T-helper 2 cell treated with Interferon-gamma antibody and Interleukin-4, amounts not matched to agents 5 μg/mL and 100 μg/mL, for 36 hours (primary cell): ENCODE measurements around the gene RNU1-1.
"Not testable (repeated sequence)": the region's sequence is repeated elsewhere in the genome, so short reads cannot be mapped to it uniquely, and the experiment has no call there.

Source experiments
- DNase-seq: peaks from one replicate; pipeline ENCODE4 v3.0.0; 2021; ENCODE audit warnings: low spot score
- H3K27ac Mint-ChIP-seq: one replicate; pipeline ENCODE4 v1.8.0; 2021; ENCODE audit warnings: mild to moderate bottlenecking, mixed read lengths
- H3K27me3 Mint-ChIP-seq: one replicate; pipeline ENCODE4 v1.8.0; 2021; ENCODE audit warnings: low read depth, mixed read lengths
- H3K36me3 Mint-ChIP-seq: one replicate; pipeline ENCODE4 v1.8.0; 2021; ENCODE audit warnings: low read depth, mixed read lengths
- H3K4me1 Mint-ChIP-seq: one replicate; pipeline ENCODE4 v1.8.0; 2021; ENCODE audit warnings: low read depth, mixed read lengths
- H3K4me3 Mint-ChIP-seq: one replicate; pipeline ENCODE4 v1.8.0; 2022; ENCODE audit warnings: mild to moderate bottlenecking, moderate library complexity, mixed read lengths
- H3K9me3 Mint-ChIP-seq: one replicate; pipeline ENCODE4 v1.8.0; 2021; ENCODE audit warnings: mixed read lengths

The RNU1-1 gene

GRCh38 chr1:16491056-16491675, 22.9 kb downstream of the RNU1-1 start:
- no peak for DNase-seq
- Mint-ChIP-seq H3K27ac (no peak overlapping the region), H3K36me3 (no peaks in the 10 kb centered on the region), H3K27me3 (no peaks in the 10 kb centered on the region), H3K4me3 (no peak overlapping the region), H3K9me3 (no peaks in the 10 kb centered on the region), H3K4me1 (peaks cover 5% of the 10 kb centered on the region)

DNA sequence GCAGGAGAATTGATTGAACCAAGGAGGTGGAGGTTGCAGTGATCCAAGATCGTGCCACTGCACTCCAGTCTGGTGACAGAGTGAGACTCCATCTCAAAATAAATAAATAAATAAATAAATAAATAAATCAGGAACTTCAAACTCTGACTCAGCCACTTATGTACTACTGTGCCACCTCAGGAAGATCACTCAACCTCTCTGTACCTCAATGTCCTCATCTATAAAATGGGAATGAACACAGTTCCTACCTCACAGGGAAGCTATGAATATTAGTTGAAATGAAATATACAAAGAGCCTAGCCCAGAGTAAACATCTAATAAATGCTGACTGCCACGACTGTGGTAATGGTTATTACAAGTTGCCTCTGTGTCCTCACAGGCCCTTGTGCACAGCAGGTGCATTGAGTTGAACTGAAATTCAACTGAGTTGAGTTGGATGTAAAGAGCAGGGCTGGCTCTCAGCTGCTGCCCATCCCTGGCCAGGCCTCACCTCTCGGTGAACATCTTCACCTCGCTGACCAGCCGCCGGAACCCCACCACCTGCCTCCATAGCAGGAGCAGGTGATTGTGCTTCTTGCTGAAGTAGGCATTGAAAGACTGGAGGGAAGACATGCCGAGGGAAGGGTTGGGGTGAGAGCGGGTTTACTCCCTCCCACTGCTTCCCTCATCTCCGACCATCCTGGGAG, 24.7 kb downstream of the RNU1-1 start:
- H3K27ac Mint-ChIP-seq, H3K4me1 Mint-ChIP-seq, H3K27me3 Mint-ChIP-seq, H3K4me3 Mint-ChIP-seq, H3K36me3 Mint-ChIP-seq, DNase-seq, H3K9me3 Mint-ChIP-seq: not testable (repeated sequence)

GRCh38 chr1:16487011-16487410, 27.1 kb downstream of the RNU1-1 start:
- H3K4me1 Mint-ChIP-seq, H3K27ac Mint-ChIP-seq, H3K36me3 Mint-ChIP-seq, H3K27me3 Mint-ChIP-seq, H3K9me3 Mint-ChIP-seq, H3K4me3 Mint-ChIP-seq, DNase-seq: not testable (repeated sequence)

DNA sequence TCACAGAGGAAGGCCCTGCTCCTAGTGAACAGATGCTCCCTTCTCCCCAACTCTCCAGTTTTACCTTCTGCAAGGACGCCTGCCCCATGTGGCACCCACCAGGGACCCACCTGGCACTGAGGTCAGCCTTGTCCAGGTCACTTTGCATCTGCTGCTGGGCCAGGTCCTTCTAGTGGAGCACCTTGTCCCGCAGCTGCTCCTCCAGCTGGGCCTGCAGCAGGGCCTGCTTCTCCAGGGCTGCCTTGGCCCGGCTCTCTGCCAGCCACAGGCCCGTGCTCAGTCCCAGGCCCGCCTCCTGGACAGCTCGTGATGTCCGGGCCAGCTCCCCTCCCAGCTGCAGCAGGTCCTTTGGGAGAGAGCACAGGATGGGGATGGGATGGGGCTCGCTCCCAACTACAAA, 27.8 kb downstream of the RNU1-1 start:
- H3K27ac Mint-ChIP-seq, H3K4me1 Mint-ChIP-seq, H3K4me3 Mint-ChIP-seq, DNase-seq, H3K9me3 Mint-ChIP-seq, H3K36me3 Mint-ChIP-seq, H3K27me3 Mint-ChIP-seq: not testable (repeated sequence)

- Mint-ChIP-seq H3K4me3 (no peak overlapping the region), H3K36me3 (peaks cover 13% of the 10 kb centered on the region), H3K27me3 (no peaks in the 10 kb centered on the region), H3K4me1 (no peaks in the 10 kb centered on the region), H3K9me3 (no peaks in the 10 kb centered on the region), H3K27ac (no peak overlapping the region)
- DNase-seq: no peak
These were observed 29.2 kb downstream of the RNU1-1 start for GRCh38 chr1:16484931-16485330.

GRCh38 chr1:16484501-16484835, 29.6 kb downstream of the RNU1-1 start:
- no peaks in the 10 kb centered on the region for H3K27me3 Mint-ChIP-seq
- H3K4me3 Mint-ChIP-seq: no peak overlapping the region
- H3K27ac Mint-ChIP-seq: no peak overlapping the region
- peaks cover 13% of the 10 kb centered on the region for H3K36me3 Mint-ChIP-seq
- no peaks in the 10 kb centered on the region for H3K4me1 Mint-ChIP-seq
- DNase-seq: no peak
- H3K9me3 Mint-ChIP-seq: no peaks in the 10 kb centered on the region

GRCh38 chr1:16483639-16484500, 30.2 kb downstream of the RNU1-1 start:
- not testable (repeated sequence) for H3K27me3 Mint-ChIP-seq, H3K4me3 Mint-ChIP-seq, H3K4me1 Mint-ChIP-seq, DNase-seq, H3K27ac Mint-ChIP-seq, H3K9me3 Mint-ChIP-seq
- H3K36me3 Mint-ChIP-seq: peaks cover 13% of the 10 kb centered on the region

DNA sequence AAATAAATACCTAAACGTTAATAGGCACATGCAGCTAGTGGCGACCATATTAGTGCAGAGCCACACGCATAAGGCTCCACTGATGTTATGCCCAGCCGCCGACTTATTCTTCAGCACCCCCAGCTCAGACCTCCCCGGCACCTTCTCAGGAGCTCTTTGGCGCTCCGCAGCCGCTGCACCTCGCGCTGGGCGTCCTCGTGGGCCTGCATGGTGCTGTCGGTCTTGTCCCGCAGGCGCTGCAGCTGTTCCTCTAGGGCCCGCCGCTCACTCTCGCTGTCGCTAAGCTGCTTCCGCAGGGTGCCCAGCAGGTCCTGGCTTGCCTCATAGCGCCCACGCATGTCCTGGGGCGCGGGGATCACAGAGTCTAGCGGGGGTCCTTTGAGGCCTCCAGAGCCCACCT, 30.9 kb downstream of the RNU1-1 start:
- H3K4me3 Mint-ChIP-seq, DNase-seq, H3K9me3 Mint-ChIP-seq, H3K4me1 Mint-ChIP-seq, H3K27ac Mint-ChIP-seq, H3K27me3 Mint-ChIP-seq: not testable (repeated sequence)
- peaks cover 15% of the 10 kb centered on the region for H3K36me3 Mint-ChIP-seq

DNA sequence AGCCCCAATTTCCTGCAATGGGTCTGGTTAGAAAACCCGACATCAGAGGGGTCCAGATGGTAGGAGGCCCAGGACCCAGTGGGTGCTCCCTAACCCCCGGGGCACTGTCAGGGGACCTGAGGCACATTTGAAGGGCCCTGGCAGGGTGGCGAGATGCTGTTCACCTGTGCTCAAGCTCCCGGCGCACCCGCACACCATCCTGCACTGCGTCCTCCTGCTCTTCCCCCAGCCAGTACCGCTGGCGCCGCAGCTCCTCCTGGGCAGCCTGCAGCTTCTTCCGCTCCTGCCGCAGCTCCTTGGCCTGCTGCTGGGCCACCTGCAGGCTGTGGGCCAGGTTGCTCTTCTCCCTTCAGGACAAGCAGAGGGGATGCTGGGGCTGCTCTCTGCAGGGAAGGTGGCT, 36.0 kb downstream of the RNU1-1 start:
- DNase-seq: no peak
- Mint-ChIP-seq H3K27ac (no peak overlapping the region), H3K4me3 (no peak overlapping the region), H3K27me3 (no peaks in the 10 kb centered on the region), H3K36me3 (peaks cover 20% of the 10 kb centered on the region), H3K9me3 (no peaks in the 10 kb centered on the region), H3K4me1 (no peaks in the 10 kb centered on the region)

DNA sequence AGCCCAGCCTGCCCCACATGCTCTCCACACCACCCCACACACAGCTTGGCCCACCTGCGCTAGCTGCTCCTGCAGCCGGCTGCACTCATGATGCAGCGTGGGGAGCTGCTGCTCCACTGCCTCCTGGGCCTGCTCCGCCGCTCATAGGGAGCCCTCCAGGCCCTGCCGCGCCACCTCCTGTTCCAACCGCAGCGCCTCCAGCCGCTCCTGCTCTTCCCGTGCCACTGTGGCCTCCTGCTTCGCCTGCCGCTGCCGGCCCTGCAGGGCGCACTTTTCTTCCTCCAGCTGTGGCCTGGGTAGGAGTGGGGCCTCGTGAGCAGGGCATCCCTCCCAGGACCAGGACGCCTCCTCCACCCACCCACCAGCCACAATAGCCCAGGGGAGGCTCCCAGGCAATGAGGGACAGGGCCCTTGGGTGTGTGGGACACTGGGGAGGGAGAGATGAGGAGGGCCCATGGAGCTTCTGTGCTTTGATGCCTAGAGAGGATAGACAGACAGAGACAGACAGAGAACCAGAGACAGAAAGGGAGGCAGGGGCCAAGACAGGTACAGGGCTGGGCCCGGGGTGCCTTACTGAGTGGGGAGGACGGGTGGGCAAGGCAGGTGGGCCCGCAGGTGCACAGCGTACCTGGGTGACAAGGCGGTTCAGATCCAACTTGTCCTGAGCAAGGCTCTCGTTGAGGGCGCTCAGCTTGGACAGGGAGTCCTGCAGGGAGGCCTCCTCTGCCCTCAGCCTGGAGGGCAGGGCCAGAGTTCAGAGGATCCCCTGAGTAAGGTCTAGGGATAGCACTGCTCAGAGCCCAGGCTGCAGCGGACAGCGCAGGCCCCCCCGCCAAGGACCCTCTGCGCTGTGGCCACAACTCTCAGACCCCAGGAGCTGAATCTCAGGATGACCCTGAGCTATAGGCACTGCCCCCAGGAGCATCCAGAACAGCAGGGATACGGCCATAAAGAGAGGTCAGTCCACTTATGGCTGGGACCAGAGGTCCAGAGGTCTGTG, 38.0 kb downstream of the RNU1-1 start:
- peaks cover 20% of the 10 kb centered on the region for H3K36me3 Mint-ChIP-seq
- H3K4me3 Mint-ChIP-seq, DNase-seq, H3K27ac Mint-ChIP-seq, H3K4me1 Mint-ChIP-seq, H3K27me3 Mint-ChIP-seq, H3K9me3 Mint-ChIP-seq: not testable (repeated sequence)

DNA sequence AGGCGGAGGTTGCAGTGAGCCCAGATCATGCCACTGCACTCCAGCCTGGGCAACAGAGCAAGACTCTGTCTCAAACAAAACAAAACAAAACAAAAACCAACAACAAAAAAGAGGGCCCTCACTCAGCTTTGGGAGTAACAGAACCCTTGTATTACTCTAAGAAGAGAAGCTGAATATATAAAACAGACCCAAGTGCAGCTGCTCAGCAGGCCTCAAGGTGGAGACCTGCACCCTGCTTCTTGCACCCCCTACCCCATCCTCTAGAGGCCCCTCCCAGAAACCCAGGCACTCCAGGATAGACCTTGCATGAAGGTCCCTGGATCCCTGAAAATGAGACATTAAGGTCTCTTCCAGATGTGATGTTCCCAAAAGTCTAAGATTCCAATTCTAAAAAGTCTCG, 39.2 kb downstream of the RNU1-1 start:
- not testable (repeated sequence) for H3K27ac Mint-ChIP-seq, DNase-seq, H3K27me3 Mint-ChIP-seq, H3K4me1 Mint-ChIP-seq, H3K4me3 Mint-ChIP-seq, H3K9me3 Mint-ChIP-seq
- H3K36me3 Mint-ChIP-seq: peaks cover 13% of the 10 kb centered on the region

DNA sequence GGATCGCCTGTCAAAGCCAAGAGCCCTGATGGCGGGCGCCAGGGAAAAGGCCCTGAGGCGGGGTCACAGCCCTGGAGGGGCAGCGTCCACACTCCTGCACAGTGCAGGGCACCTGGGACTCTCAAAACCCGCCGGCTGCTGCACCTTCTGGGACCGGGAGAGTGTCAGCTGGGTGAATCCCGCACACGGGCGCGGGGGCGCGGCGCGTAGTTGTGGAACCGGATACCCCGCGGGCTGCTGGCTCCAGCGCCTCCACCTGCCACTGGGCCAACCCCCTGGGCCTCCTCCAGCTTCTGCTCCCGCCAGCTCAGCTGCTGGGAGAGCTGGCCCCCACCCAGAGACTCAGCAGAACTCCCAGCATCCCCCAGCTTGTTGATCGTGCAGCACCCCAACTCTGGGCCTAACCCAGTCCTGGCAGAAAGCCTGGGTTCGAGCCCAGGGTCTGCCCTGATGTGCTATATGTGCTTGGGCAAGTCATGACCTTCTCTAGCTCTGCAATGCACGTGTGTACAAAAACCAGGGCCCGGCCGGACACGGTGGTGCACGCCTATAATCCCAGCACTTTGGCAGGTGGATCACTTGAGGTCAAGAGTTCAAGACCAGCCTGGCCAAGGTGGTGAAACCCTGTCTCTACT, 39.8 kb downstream of the RNU1-1 start:
- Mint-ChIP-seq H3K4me1 (no peaks in the 10 kb centered on the region), H3K27me3 (no peaks in the 10 kb centered on the region)

GRCh38 chr1:16468558-16468957, 45.5 kb downstream of the RNU1-1 start:
- no peak overlapping the region for H3K27ac Mint-ChIP-seq
- H3K4me3 Mint-ChIP-seq: no peak overlapping the region
- no peaks in the 10 kb centered on the region for H3K4me1 Mint-ChIP-seq

More for the DNA sequence above, 39.8 kb downstream of the RNU1-1 start:
- H3K9me3 Mint-ChIP-seq: no peaks in the 10 kb centered on the region
- DNase-seq: no peak
- H3K4me3 Mint-ChIP-seq: no peak overlapping the region
- H3K27ac Mint-ChIP-seq: no peak overlapping the region
- peaks cover 16% of the 10 kb centered on the region for H3K36me3 Mint-ChIP-seq

More at GRCh38 chr1:16468558-16468957, 45.5 kb downstream of the RNU1-1 start:
- Mint-ChIP-seq H3K9me3 (no peaks in the 10 kb centered on the region), H3K27me3 (no peaks in the 10 kb centered on the region), H3K36me3 (peaks cover 42% of the 10 kb centered on the region)
- no peak for DNase-seq
